GM12801 (cell line): ENCODE results near the gene PPP1R14D.

Source experiments
- CTCF ChIP-seq: IDR thresholded peaks from one replicate; pipeline ENCODE4 v1.5.1; 2011; ENCODE audit warnings: control low read depth; ENCODE audit not compliant: insufficient read length; ENCODE audit errors: extremely low read depth

PPP1R14D gene

GRCh38 chr15:40825661-40826422, 2.7 kb downstream of the PPP1R14D start:
- TF ChIP-seq CTCF, result no peak

- no peak for TF ChIP-seq CTCF
These were observed 4.8 kb downstream of the PPP1R14D start for GRCh38 chr15:40823572-40824343.

DNA sequence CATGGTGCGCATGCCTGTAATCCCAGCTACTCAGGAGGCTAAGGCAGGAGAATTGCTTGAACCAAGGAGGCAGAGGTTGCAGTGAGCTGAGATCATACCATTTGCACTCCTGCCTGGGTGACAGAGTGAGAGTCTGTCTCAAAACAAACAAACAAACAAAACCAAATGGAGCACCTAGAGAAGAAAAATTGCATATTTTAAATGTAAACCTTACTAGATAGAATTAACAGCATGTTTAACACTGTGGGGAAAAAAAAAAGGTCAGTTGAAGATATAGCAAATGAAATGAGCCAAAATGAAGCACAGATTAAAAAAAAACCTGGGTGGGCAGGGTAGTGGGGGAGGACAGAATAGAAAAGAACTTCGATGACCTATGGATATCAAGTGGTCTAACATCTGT, 7.3 kb downstream of the PPP1R14D start:
- no peak for TF ChIP-seq CTCF

- TF ChIP-seq CTCF, result no peak
These were observed 9.5 kb downstream of the PPP1R14D start for GRCh38 chr15:40819048-40819447.

DNA sequence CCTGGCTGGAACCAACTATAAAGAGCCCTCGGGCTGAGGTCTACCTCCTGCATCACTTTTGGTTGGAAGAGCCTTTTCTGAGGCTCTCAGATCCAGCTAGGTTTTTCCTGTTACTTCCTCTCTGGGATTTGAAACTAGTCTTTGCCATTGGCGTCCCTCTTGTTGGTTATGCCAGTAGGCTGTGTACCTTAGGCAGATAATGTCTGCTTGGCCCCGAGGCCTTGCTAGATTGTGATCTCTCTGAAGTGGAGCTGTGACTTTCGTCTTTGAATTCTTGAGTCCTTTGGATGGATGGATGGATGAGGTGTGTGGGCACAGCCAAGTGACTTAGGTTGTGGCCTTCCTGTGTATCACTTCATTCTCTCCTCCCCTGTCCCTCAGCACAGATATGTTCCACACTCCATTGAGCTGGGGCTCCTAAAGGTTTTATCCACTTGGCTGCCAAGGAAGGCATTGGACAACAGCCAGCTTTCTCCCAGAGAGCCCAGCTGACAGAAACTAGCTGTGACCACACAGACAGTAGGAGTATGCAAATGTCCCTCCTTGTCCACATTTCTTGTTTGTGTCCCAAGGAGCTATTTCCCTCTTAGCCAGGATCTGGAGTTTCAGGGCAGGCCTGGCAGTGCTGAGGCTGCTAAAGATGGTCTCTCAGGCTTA, 13.3 kb downstream of the PPP1R14D start:
- TF ChIP-seq CTCF, result no peak

GRCh38 chr15:40812721-40813425, 15.6 kb downstream of the PPP1R14D start:
- no peak for TF ChIP-seq CTCF
